CD4-positive, alpha-beta T cell treated with Interferon alpha-2 for 1 hour (primary cell): ENCODE data around the gene DNM1.
A peak's percentile ranks its signal among the peaks of the same experiment; 100 is the strongest.
"Not testable (repeated sequence)": the region's sequence is repeated elsewhere in the genome, so short reads cannot be mapped to it uniquely, and the experiment has no call there.

ENCODE experiments used
- DNase-seq, 2 donors: peaks; one replicate each; pipeline ENCODE4 v3.0.0-alpha.2; 2020 to 2022

DNM1 gene

DNA sequence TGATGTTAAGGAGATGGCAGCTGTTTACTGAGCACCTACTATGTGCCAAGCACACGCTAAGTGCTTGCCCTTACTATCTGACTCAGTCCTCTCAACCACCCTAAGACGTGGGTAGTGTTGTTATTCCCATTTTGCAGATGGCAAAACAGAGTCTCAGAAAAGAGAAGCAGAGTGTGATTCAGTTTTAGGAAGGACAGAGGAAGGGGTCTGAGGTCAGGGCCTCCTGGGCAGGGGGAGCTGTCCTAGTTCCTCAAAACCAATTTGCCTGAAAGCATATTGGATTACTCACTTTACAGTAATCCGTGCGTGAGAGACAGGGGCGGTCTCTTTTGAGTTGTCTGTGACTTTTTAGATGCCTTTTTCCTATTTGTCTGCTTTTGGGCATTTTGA, 23.2 kb downstream of the DNM1 start:
- no peak for DNase-seq

- DNase-seq: not testable (repeated sequence)
These were observed 27.7 kb downstream of the DNM1 start for GRCh38 chr9:128230897-128231296.

DNA sequence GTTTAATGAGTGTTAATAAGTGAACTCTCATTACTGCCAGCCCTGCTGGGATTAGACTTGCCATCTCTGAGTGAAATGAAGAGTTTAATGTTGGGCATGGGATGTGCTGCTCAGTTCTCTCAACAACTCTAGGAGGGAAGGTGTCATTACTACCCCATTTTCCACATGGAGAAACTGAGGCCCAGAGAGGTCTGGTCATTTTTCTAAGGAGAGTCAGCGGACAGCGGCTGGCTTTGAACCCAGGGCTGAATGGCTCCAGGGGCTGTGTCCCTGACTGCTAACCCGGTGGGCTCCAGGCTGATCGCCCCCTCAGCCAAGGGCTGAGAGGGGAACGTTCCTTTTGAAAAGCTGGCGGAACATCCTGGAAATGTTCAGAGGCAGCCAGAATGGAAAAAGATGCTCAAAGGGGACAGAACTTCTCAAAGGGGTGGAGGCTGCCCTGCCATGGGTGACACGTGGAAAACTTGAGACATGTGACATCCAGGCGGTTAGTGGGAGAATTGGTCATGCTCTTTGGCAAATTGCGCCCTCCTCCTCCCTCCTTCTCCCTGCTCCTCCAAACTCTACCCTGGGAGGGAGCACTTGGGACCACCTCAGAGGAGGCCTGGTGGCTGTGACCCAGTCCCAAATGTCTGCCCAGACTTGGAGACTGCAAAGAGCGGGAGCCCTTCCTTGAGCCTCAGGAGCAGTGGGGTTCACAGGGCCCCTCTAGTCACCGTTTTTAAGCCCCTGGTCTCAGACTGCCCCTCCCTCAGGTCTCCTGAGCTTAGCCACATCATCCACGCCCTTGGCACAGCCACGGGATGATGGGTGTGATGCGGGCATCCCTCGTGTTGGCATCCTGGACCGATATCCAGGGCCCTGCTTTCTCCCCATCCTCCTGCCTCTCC, 28.7 kb downstream of the DNM1 start:
- DNase-seq: no peak

DNA sequence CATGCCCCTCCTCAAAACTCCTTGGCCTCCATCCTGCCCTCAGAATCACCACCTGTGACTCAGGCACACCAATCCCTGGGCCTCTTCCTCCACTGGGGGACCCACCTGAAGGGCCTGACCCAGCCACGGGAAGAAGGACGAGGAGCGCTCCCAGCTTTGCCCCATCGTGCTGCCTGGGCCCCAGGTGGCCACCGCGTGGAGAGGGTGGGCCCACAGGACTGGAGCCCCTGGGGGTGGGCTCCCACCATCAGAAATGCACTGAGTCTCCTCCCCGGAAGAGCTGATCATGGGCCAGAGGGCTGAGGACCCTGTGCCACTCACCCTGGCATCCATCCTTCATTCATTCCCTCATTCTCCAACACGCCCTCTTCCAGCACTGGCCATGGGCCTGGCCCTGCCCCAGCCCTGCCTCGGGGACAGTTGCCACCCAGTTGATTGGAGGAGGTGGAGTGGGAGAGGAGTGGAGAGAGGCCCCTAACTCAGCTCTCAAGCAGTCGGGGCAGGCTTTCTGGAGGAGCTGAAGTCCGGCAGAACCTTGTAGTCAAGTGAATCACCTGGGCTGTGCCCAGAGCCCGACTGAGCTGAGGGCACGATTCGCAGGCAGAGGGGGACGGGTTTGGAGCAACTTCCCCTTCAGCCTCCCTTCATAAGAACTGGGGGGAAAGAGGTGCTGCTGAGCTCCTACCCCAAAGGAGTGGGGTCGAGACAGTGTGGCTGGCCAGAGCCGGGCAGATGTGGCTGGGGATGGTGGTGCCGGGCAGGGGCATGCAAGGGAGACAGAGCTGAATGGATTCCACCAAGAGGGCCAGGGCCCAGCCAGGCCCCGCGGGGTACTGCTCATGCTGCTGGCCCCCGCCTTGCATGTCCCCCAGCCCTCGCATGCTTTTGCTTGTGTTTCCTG, 29.6 kb downstream of the DNM1 start:
- no peak for DNase-seq

DNA sequence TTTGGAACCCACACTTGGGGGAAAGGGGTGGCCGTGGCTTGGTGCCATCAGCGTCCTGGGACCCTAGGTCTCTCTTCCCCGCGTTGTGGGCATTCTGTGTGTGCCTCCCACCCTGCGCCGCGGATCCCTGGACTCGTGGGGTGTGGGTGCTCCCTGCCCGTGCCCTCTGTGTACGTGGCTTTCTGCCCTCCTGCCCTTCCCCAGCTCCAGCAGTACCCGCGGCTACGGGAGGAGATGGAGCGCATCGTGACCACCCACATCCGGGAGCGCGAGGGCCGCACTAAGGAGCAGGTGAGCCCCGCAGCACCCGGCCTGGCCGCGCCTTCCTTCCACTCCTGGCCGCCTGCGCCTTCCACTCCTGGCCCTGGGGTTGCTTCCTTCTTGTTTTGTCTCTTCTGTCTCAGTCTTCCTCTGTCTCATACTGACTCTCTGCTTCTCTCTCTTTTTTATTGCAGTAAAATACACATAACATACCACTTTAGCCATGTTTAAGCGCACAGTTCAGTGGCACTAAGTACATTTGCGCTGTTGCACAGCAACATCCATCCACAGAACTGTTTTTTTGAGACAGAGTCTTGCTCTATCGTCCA, 30.7 kb downstream of the DNM1 start:
- DNase-seq: no peak

GRCh38 chr9:128242124-128242523, 38.9 kb downstream of the DNM1 start:
- DNase-seq: no peak

DNA sequence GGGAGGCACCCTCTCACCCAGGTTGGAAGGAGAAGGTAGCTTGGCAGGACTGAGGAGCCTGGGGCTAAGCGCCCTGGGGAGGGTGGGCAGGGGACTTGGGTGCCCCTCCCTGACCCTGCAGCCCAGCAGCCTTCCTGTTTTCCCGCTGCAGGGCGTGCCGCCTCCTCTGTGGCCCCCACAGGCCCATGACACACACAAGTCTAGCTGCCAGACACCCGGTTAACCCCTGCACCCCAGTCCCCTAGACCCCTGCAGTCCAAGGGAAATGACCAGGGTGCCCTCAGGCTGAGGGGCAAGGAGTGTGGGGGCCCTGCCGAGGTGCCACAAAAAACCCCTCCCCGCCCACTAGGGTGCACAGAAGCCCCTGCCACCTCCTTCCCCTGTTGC, 39.6 kb downstream of the DNM1 start:
- no peak for DNase-seq

DNA sequence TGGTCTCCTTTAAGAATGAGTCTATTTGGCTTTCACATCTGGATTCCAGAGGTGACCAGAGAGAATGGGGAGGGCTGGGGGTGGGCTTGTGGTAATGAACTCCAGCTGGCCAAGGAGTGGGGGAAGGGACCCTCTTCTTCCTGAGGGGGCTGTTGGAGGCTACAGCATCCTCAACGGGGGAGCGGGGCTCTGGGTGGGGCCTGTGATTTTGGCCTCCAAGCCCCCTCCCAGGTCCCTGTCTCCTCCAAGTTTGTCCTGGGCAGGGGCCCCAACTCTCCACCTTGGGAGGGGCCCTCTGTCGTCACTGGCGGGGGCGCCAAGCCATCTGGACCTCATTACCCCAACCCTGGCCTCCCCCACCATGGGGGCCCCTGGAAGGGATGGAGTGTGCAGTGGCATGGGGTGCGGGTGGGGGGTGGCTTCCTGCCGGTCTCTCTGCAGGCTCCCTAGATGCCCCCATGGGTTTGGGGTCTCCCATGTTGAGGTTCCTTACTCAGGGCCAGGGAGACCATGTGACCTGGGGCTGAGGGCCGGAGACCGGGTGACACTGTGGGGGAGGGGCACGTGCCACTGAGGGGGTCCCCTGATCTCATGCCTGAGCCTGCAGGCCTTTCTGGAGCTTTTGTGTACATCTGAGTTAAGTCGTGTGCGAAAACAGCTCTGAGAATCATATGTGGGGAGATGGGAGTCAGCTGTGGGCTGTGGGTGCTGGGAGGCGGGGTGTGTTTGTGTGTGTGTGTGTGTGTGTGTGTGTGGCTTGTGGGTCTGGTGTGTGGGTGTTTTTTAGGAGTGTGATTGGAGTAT, 40.2 kb downstream of the DNM1 start:
- DNase-seq: no peak

- DNase-seq: no peak
These were observed 41.1 kb downstream of the DNM1 start for GRCh38 chr9:128244091-128244836.

DNA sequence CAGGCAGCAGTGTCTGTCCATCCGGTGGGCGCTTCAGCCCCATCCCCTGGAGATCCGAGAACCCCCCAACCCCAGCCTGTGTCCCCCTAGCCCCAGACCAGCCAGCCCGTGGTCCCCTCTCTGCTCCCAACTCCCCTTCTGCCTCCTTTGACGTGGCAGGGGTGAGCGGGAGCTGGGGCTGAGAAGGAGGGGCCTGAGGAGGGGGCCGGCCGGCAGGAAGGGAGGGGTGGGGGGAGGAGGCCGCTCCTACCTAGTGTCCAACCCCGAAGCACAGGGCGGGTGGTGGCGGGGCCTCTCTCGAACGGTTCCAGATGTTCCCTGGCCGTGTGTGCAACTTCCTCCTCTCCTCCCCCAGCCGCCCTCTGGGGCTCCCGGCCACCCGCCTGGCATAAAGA, 41.7 kb downstream of the DNM1 start:
- no peak for DNase-seq

DNA sequence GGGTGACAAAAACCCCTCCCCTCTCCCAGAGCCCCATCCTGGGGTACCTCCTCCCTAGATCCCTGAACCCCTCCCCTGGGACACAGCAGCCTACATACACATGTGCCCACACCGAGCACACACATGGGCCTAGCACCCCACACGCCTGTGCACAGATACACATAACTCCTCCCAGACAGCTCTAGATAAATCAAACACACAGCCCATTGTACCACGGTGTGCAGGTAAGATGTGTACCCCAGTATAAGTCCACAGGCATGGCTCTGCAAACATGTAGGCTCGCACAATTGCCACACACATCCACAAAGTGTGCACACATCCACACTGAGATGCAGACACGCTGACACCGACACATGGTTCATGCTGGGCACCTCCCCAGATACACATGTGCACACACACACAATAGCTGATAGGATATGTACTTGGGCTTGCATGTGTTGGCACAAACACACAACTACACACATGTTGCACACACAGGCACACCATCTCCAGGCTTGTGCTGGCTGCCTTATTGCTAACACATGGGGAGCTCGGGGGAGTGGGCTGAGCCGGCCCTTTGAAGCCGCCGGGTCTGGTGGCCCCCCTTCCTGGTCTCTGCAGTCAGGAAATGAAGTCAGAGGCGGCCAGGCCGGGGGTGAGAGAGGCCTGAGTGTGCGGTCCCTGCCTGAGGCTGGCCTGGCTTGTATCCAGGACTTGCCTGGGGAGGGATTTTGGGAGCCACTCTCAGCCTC, 42.4 kb downstream of the DNM1 start:
- DNase-seq: no peak

GRCh38 chr9:128246471-128246870, 43.3 kb downstream of the DNM1 start:
- no peak for DNase-seq

DNA sequence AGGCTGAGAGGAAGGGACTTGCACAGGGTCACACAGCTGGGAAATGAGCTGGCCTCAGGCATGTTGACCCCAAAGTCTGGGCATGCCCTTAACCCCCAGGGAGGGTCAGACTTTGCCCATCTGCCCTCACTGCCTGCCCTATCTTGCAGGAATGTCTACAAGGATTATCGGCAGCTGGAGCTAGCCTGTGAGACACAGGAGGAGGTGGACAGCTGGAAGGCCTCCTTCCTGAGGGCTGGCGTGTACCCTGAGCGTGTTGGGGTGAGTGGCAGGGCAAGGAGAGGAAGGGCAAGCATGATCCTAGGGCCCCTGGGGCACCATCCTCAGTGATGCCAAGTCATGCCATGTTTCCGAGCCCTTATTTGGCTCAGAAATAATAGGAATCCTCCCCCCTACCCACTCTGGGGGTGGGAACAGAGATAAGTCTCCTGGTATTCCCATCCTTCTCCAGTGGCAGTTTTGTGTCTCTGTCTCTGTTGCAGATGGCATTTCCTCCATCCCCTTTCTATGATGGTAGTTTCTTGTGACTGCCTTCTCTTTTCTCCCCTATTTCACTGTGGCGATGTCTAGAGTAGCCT, 44.1 kb downstream of the DNM1 start:
- no peak for DNase-seq

DNA sequence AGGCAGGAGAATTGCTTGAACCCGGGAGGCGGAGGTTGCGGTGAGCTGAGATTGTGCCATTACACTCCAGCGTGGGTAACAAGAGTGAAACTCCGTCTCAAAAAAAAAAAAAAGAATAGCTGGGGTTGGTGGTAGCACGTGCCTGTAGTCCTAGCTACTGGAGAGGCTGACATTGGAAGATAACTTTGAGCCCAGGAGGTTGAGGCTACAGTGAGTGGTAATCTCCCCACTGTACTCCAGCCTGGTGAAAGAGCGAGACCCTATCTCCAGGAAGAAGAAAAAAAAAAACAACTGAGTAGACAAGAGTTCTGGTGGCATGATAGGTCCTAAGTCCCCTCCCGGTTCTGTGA, 46.4 kb downstream of the DNM1 start:
- DNase-seq: no peak

DNA sequence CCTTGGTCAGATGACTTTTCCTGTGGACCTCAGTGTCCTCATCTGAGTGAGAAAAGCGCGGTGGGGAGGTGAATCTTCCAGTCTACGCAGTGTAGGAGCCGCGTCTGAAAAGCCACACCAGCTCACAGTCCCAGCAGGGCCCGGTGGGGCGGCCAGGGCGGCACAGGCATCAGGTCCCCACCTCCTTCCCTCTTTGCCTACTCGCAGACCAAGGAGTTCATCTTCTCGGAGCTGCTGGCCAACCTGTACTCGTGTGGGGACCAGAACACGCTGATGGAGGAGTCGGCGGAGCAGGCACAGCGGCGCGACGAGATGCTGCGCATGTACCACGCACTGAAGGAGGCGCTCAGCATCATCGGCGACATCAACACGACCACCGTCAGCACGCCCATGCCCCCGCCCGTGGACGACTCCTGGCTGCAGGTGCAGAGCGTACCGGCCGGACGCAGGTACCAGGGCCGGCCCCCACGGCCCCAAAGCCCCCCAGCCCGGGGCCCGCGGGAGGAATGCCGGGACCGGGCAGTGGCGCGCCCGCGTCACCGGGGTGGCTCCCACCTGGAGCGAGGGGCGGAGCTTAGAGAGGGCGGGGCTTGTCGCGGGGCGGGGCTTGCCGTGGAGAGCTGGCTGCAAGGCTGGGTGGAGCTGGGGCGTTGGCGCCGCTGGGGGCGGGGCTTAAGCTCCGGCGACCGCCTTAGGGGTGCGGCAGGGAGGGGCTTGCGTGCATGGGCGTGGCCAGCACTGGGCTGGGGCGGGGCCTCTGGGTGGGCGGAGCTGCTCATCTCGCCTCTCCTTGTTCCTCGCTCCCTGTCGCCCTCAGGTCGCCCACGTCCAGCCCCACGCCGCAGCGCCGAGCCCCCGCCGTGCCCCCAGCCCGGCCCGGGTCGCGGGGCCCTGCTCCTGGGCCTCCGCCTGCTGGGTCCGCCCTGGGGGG, 47.0 kb downstream of the DNM1 start:
- peak; percentile 95 to 98 for DNase-seq

GRCh38 chr9:128250839-128251731, 47.9 kb downstream of the DNM1 start:
- no peak for DNase-seq

GRCh38 chr9:128251732-128252100, 48.5 kb downstream of the DNM1 start:
- DNase-seq: no peak

- no peak for DNase-seq
These were observed 49.3 kb downstream of the DNM1 start for GRCh38 chr9:128252317-128253139.
